Chondrocyte (in vitro differentiated cells): ENCODE data around the gene NIPAL4. TPM values are rescaled to one million over a fixed set of nuclear protein-coding genes. Genes with fewer than 3 reads are reported as not detected.

ENCODE experiments used
- DNase-seq: peaks from one replicate; pipeline ENCODE4 v3.0.0; 2021; ENCODE audit warnings: mixed read lengths, low spot score
- H3K27ac Mint-ChIP-seq: one replicate; pipeline ENCODE4 v1.8.0; 2021; ENCODE audit warnings: mild to moderate bottlenecking, moderate library complexity, mixed read lengths; ENCODE audit not compliant: unreplicated experiment
- H3K27me3 Mint-ChIP-seq: 2 replicates; pipeline ENCODE4 v1.8.0; 2021; ENCODE audit warnings: low read depth, mixed read lengths
- H3K36me3 Mint-ChIP-seq: 2 replicates; pipeline ENCODE4 v1.8.0; 2021; ENCODE audit warnings: low read depth, mixed read lengths
- H3K4me1 Mint-ChIP-seq: 2 replicates; pipeline ENCODE4 v1.8.0; 2021; ENCODE audit warnings: low read depth, mild to moderate bottlenecking, mixed read lengths
- H3K4me3 Mint-ChIP-seq: one replicate; pipeline ENCODE4 v1.8.0; 2021; ENCODE audit warnings: mild to moderate bottlenecking, moderate library complexity, mixed read lengths; ENCODE audit not compliant: unreplicated experiment
- H3K9me3 Mint-ChIP-seq: 2 replicates; pipeline ENCODE4 v1.8.0; 2021; ENCODE audit warnings: low read depth, mixed read lengths
- CTCF ChIP-seq: fragments of 200-600 bp; sonication (generic); IDR thresholded peaks from 2 replicates; pipeline ENCODE4 v1.5.0; 2021; ENCODE audit warnings: antibody characterized with exemption, mild to moderate bottlenecking, moderate library complexity
- total RNA-seq: library from RNA; stranded (reverse); gene quantifications from 3 replicates; pipeline ENCODE4 v1.2.1, GENCODE V29; 2021

NIPAL4 gene
- total RNA-seq, 1 donor from 2014 or later, result 0.60 TPM

GRCh38 chr5:157506066-157506590, 46.1 kb downstream of the NIPAL4 start:
- Mint-ChIP-seq H3K36me3 (peaks cover 36% of the 10 kb centered on the region), H3K27ac (no peak overlapping the region), H3K9me3 (no peaks in the 10 kb centered on the region), H3K27me3 (no peaks in the 10 kb centered on the region), H3K4me3 (no peak overlapping the region), H3K4me1 (peaks cover 27% of the 10 kb centered on the region)
- DNase-seq, result no peak
- TF ChIP-seq CTCF, result no peak

- Mint-ChIP-seq H3K27me3 (no peaks in the 10 kb centered on the region), H3K9me3 (no peaks in the 10 kb centered on the region), H3K27ac (peak overlapping the region; percentile 39), H3K4me1 (peaks cover 37% of the 10 kb centered on the region), H3K4me3 (no peak overlapping the region), H3K36me3 (peaks cover 27% of the 10 kb centered on the region)
- TF ChIP-seq CTCF, result no peak
- no peak for DNase-seq
Measured at GRCh38 chr5:157506981-157507780, 47.2 kb downstream of the NIPAL4 start.

DNA sequence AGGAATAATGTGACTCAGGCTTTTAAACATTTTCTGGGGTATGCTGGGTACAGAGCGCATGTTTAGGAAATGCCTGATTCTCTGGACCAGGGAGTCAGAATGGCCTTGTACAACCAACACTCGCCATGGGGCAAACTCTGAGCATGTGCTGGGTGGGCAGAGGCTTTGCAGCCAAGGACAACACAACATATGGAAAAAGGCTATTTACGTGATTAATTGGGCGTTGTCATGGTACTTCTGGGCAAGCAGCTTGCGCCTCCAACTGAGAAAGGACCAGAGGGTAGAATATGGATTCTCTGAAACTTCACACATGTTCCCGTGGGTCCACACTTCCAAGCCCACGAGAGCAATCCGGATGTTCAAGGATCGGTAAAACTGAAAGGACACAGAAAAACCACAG, 49.1 kb downstream of the NIPAL4 start:
- TF ChIP-seq CTCF, result no peak
- Mint-ChIP-seq H3K27me3 (no peaks in the 10 kb centered on the region), H3K9me3 (no peaks in the 10 kb centered on the region), H3K4me3 (no peak overlapping the region), H3K27ac (no peak overlapping the region), H3K4me1 (peaks cover 56% of the 10 kb centered on the region), H3K36me3 (peaks cover 25% of the 10 kb centered on the region)
- DNase-seq, result no peak

GRCh38 chr5:157509587-157509986, 49.6 kb downstream of the NIPAL4 start:
- H3K27me3 Mint-ChIP-seq, result no peaks in the 10 kb centered on the region
- no peak for TF ChIP-seq CTCF
- no peaks in the 10 kb centered on the region for H3K9me3 Mint-ChIP-seq
- H3K4me1 Mint-ChIP-seq, result peaks cover 57% of the 10 kb centered on the region
- H3K36me3 Mint-ChIP-seq, result peaks cover 24% of the 10 kb centered on the region
- no peak for DNase-seq
- H3K27ac Mint-ChIP-seq, result no peak overlapping the region
- no peak overlapping the region for H3K4me3 Mint-ChIP-seq

DNA sequence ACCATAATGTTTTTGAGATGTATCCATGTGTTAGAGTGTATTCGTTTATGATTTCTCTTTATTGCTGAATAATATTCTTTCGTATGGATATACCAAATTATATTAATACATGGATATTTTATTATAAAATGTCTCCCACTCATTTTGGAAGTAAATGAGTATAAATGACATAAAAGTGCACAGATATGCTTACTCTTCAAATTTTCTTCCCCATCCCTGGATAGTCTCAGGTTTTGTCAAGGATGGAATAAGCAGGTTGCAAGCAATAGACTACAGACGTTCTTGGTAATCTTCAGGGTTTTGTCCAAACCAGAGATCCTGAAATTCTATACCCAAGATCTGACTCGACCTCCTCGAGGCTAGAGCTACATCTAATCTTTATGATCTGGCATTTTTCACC, 50.7 kb downstream of the NIPAL4 start:
- Mint-ChIP-seq H3K27me3 (no peaks in the 10 kb centered on the region), H3K4me1 (peaks cover 66% of the 10 kb centered on the region), H3K36me3 (peaks cover 21% of the 10 kb centered on the region), H3K4me3 (no peak overlapping the region), H3K9me3 (no peaks in the 10 kb centered on the region), H3K27ac (peak overlapping the region; percentile 99)
- DNase-seq, result no peak
- no peak for TF ChIP-seq CTCF
